ENCODE data around the gene SYNE1.

GRCh38 chr6:152147269-152147668 lies 489.9 kb downstream of the SYNE1 start:
- TF ChIP-seq CTCF (IDR thresholded peaks at IDR 0.05) (no peak), POLR2A (IDR thresholded peaks at IDR 0.05) (no peak)
